Measurements from ENCODE around the gene NTRK3.

Gene NTRK3

DNA sequence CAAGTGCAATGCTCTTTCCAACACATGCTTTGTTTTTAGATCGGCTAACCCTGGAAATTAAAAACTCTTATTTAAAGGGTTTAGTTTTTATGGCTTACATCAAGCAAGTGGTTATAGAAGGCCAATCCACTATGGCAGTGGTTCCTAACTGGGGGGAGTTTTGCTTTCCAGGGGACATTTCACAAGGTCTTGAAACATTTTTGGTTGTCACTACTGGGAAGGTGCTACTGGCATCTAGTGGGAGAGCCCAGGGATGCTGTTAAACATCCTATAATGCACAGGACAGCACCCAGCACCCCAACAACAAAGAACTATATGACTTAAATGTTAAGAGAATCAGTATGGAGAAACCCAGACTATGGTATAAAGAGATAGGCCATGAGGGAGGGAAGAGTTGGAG, 439.0 kb downstream of the NTRK3 start:
- DNase-seq (ENCODE audit: low spot score) = no peak

DNA sequence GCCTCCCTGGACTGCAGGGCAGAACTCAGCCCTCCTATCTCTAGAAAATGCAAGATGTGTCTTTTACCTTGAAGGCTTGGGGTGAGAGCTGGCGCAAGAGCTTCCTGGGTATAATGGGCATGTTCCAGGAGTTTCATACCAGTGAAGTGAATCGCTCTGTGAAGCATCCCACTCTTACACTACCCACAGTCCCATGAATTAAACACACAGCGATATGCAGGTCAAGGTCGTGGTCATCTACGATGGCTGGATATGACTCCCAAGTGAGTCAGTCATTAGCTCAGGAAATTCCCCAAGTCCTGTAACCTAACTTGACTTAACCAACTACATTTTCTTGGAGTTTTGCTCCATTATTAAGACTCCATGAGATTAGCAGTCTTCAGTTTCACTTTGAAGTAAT, 439.7 kb downstream of the NTRK3 start:
- peak; percentile 89 for DNase-seq (ENCODE audit: low spot score)

DNA sequence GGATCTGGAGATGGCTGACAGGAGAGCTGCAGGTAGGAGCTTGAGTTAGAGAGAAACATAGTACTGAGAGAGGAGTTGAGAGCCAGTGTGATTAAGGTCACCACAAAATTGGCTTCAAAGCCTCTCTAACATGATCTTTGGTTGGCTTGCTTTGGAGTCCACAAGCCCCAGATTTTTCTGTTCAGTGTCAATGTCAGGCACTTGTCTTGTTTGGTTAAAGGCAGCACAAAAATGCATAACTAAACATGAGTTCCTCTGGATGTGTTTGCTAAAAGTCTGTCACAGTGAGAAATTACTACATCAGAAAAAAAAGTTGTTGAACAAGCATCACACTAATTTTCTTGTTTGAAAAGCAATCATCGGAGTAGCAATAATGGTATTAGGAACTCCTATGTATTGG, 440.5 kb downstream of the NTRK3 start:
- no peak for DNase-seq (ENCODE audit: low spot score)
